GM19397 (cell line): ENCODE measurements around the gene NUAK2.

Source experiments
- ATAC-seq: cut with Tn5 transposase; IDR thresholded peaks from one replicate; pipeline ENCODE4 v1.9.1; 2021; ENCODE audit warnings: mild to moderate bottlenecking, moderate library complexity; ENCODE audit not compliant: unreplicated experiment

The NUAK2 gene

DNA sequence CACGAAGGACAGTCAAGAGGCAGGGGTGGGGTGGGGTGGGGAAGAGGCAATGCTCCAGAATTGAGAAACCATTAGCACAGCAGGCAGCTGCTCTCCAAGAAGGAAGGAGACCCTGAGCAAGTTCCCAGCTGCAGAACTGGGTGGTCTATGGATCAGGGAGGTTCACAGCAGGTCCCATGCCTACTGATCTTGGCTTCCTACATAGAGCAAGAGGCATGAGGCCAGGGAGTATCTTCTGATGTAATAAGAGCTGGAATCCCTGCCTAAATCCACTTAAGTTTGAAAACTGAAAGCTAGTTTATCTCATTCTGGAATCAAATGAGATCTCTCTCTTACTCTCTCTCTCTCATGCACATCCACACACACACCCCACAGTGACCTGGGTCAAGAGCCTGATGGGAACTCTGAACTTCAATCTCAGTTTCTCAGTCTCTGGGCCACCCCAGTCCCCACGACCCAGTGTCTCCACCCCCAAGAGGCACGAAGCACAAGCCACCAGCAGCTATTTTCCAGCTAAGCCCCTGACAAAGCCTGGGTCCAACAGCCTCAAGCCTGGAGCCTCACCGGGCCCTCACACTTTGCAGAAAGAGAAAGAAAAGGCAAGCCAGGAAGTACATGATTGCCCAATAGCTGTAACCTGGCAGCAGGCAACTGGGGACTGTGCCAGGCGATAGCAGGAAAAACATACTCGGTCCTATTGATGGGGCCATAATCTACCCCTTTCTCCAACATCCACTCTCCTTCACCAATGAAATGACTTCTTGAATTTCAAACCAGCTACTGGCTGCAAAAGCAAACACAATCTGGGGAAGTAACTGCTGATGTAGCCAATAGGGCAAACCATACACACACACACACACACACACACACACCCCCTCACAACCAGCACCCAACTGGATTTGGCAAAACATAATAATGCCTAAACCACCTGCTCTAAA lies 2.2 kb downstream of the NUAK2 start:
- ATAC-seq: no peak

GRCh38 chr1:205318231-205318991 lies 3.1 kb downstream of the NUAK2 start:
- no peak for ATAC-seq

- ATAC-seq: no peak
Observed at GRCh38 chr1:205317311-205317917, 4.1 kb downstream of the NUAK2 start.

DNA sequence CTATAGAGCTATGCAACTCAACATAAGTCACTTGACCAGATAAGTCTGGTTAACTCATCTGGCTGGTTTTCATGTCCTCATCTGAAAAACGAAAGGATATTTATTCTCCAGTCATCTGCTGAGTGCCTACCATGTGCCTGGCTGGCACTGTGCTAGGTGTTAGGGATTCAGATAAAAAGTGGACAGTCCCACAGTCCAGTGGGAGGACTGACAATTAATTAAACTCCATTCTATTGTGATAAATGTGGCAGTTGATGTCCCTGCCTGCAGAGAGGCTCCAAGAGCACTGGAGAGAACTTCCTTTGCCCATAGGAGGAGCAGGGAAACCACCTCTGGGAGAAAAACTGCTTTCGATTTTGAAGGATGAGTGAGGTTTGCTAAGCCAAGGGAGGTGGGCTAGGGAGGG lies 5.4 kb downstream of the NUAK2 start:
- no peak for ATAC-seq

DNA sequence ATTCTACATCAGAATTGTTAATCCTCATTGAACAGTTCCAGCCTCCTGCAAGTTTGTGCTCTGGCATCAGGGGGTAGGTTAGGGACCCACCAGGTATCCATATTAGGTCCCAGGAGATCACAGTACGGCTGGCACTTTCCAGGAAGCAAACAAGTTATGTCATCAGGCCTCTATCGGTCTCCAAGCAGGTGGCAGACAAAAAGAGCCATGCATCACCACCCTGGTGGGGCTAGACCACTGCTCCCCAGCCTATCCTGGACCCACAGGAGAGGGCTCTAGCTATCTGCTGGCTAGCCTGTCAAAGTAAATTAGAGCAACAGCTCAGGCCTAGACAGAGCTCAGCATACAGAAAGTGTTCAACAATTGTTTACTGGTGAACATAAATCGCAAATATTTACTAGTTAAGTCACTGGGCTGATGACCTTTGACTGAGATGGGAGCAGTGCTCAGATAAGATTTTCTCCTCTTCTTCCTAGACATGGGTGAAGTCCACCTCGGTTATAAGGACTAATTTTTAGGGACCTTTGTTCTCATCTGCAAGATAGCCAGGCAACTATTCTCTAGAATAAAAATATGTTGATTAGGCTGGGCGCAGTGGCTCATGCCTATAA lies 6.4 kb downstream of the NUAK2 start:
- no peak for ATAC-seq

GRCh38 chr1:205313563-205314308 lies 7.8 kb downstream of the NUAK2 start:
- ATAC-seq: no peak

DNA sequence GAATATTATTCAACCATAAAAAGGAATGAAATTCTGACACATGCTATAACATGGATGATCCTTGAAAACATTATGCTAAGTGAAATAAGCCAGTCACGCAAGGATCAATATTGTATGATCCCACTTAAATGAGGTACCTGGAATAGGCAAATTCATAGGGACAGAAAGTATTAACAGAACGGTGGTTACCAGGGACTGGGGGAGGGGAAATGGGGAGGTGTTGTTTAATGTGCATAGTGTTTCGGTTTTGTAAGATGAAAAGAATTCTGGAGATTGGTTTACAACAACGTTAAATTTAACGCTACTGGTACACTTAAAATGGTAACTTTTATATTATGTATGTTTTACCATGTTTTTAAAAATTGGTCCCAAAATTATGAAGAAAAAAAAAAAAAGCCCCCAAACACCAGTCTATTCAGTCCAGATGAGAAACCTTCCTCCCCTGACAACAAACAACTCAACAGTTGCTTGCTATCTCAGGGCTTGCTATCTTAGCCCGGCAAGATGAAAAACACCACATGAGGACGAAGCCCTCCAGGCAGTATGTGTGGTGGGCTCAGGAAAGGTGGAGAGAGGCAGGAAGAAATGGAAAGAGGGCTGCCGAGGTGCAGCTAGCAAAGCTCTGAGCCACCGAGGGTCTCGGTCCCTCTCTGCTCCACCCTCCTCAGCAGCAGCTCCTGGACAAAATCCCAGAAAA lies 8.5 kb downstream of the NUAK2 start:
- no peak for ATAC-seq

DNA sequence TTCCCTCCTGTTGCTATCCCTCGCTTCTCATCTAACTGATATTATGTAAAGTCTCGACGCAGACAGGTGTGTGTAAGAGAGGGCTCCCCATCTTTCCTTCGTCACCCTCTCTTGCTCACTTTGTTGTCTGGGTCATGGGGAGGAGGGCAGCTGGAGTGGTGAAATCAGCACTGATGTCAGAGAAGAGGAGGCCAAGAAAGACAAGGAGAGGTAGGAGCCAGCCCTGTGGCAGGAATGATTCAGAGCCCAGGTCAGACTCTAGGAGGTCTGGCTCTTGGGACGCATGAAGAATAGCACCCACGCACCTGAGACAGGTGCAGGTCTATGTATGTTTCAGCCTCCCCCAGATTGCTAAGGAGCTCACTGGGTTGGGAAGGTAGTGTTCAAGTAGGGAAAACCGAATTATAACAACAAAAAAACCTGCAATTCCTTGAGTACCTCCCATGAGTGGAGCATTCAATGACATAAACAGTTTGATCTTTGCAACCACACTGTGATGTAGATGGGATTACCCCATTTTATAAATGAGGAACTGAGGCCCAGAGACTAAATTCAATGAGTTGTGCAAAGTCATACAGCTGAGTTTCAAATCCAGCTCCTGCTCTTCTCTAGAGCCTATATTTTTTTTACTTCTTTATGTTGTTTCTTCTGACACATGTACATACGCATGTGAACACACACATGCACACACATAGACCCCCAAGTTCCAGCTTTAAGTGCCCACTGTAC lies 10.4 kb downstream of the NUAK2 start:
- no peak for ATAC-seq

DNA sequence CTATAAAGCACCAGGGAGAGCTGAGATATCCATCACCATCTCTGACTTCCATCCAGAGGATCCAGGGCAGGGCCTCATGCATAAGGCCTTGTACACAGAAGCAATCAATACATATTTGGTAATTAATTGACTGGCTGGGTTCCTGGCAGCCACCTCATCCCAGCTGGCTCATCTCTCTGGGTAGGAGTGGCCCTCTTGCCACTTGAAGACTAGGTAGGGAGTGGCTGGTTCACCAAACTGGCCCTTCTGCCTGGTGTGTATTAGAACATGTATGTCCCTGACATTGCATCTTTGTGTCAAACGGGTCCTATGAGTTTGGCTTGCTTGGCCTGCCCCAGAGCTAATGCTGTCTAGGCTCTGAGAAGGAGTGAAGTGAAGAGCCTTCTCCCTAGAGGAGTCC lies 11.8 kb downstream of the NUAK2 start:
- no peak for ATAC-seq

DNA sequence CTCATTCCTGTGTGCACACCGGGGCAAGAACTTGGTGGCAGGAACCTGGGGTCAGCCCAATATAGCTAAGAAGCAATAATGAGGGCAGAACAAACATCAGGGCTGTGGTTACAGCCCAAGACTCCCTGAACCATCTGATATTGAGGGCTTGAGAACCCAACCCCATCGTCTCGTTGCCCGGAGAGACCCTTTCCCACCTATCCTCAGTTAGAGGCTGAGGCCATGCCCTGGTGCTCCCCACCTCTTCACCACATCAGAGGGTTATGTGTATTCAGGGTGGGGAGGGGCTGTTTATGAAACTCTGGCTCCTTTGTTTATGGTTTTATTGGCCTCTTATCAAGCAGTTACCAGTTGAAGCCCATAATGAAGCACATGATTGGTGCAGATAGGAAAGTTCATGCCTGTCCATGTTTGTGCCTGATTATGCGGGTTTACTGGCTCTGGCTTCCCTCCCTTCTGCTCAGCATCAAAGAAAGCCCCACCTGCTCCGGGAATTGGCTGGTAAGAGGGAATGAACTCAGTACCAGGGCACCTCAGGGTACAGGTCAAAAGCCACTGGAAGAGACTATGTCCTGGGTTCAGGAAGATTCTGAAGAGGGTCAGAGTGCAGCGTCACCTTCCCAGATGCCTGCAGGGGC lies 14.5 kb downstream of the NUAK2 start:
- no peak for ATAC-seq

GRCh38 chr1:205304695-205305070 lies 16.9 kb downstream of the NUAK2 start:
- no peak for ATAC-seq

DNA sequence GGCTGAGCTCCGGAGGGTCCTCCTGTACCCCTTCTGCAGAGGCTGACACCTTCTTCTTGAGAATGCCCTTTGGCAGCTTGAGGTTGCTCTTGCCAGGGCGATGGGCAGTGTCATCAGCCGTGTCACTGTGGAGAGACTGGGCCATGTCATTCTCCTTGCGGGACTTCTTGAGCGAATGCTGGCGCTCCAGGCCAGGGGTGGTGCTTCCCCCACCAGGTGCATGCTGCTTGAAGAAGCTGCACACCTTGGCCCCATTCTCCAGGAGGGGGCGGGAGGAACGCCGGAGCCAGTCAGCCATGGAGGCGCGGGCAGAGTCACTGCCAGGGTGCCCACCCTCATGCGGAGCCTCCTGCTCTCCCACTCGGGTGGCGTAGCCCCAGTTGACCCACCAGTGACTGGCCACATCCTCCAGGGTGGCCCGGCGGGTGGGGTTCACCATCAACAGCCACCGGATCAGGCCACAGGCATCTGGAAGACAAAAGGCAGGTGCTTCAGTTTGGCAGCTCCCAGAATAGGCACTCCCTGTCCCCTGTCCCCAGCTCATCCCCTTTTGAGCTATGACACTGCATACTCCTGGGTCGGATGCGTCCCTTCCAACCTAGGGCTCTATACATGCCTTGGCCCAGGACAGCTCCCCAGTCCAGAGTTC lies 17.4 kb downstream of the NUAK2 start:
- ATAC-seq: no peak

DNA sequence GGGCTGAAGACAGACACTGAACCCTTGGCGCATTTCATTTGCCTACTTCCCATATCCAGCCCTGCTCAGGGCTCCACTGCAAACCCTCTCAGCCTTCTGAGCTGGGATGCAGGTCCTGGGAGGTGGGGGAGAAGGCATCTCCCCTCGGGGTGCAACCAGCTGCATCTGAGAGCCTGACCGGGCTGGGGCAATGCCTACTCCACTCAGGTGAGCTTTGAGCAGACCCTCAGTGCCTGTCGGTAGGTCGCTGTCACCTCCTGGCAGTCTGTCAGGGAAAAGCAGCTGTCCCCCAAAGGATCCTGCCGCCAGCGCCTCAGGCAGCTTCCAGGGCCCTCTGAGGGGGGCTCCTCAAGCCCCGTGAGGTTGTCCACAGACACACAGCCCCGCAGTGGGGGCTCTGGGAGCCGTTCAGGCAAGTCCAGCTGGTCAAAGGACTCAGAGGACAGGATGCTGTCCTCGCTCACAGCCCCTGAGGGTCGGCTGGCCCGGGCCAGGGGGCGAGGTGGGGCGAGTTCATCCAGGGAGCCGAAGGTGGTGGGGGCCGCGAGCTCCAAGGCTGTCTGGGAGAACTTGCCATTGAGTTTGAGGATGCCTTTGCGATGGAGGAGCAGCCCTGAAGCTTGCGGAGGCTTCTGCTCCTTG lies 18.2 kb downstream of the NUAK2 start:
- ATAC-seq: no peak

DNA sequence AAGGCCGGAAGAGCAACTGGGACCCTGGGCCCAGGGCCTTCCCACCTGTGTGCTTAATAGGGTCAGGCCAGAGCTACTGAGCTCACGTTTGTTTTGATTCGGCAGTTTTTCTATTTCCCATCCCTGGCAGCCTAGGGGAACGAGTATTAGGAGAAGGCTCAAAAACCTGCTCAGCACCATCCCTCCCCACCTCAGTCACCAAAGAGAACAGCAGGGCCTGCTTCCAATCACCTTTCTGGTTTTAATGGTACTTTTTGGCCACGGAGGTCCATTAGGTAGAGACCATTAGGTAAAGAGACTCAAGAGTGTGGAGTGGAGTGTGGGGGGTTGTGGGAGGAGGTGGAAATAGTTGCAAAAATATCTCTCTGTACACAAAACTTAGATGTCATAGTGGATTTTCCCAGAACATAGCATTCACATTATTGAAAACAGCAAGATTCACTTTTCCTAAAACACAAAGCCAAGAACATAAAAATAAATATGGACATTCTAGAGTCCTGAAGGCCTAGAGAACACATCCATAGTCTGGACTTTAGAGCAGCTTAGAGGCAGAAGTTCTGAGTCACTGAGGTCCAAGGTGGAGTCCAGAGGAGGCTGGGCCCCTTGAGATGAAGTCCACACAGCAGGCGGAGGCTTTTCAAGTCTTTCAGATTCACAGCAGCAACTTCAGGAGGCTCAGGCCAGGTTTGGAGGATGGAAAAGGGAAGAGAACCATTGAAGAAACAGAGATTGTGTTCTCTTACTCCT lies 19.5 kb downstream of the NUAK2 start:
- ATAC-seq: no peak

GRCh38 chr1:205301205-205301821 lies 20.2 kb downstream of the NUAK2 start:
- ATAC-seq: no peak

- ATAC-seq: no peak
Observed at GRCh38 chr1:205300149-205300548, 21.4 kb downstream of the NUAK2 start.
